OCI-LY7 (cell line): ENCODE data around the gene GIMAP1. TPM values are rescaled to one million over a fixed set of nuclear protein-coding genes. Genes with fewer than 3 reads are reported as not detected.
"Not testable (repeated sequence)": the region's sequence is repeated elsewhere in the genome, so short reads cannot be mapped to it uniquely, and the experiment has no call there.

ENCODE experiments used
- Bru-seq: library from RNA; stranded (reverse); fragments of 400-500 nt; gene quantifications from one replicate; lab custom pipeline; 2021; lab: Mats Ljungman, UMichigan
- BruChase-seq, 2 experiments: library from RNA; stranded (reverse); fragments of 400-500 nt; gene quantifications; one replicate each; lab custom pipeline; 2021; lab: Mats Ljungman, UMichigan
- BruUV-seq: library from RNA; stranded (reverse); fragments of 400-500 nt; replicated peaks from 2 replicates; lab custom pipeline; 2021; lab: Mats Ljungman, UMichigan
- CTCF ChIA-PET: fragments of 300-600 bp; sonication (Branson Sonifier 250); formaldehyde crosslinking; loops from one replicate; lab custom pipeline; 2022; ENCODE audit warnings: antibody characterized with exemption; ENCODE audit not compliant: unreplicated experiment; lab: Charles Lee
- POLR2A ChIA-PET: fragments of 300-600 bp; sonication (Branson Sonifier 250); formaldehyde crosslinking; loops from one replicate; lab custom pipeline; 2022; ENCODE audit warnings: antibody characterized with exemption; lab: Charles Lee
- DNase-seq: peaks from one replicate; pipeline ENCODE4 v3.0.0-alpha.2; 2015; ENCODE audit warnings: low spot score
- H2AFZ ChIP-seq: fragments of 200-600 bp; sonication (generic), shearing (Covaris generic); 2 replicates; pipeline ENCODE4 v1.6.1; 2014; ENCODE audit warnings: mild to moderate bottlenecking, antibody characterized with exemption, low read length, moderate library complexity
- H3K27ac ChIP-seq: fragments of 200-600 bp; sonication (generic); 2 replicates; pipeline ENCODE4 v1.5.1; 2014; ENCODE audit warnings: mixed run types, low read depth, mild to moderate bottlenecking, moderate library complexity, low read length, inconsistent platforms; ENCODE audit not compliant: poor library complexity, severe bottlenecking
- H3K36me3 ChIP-seq: fragments of 200-600 bp; sonication (generic); 2 replicates; pipeline ENCODE4 v1.6.1; 2014; ENCODE audit warnings: mild to moderate bottlenecking, antibody characterized with exemption, low read length, moderate library complexity, mixed read lengths; ENCODE audit not compliant: insufficient read depth
- H3K4me1 ChIP-seq: fragments of 200-600 bp; sonication (generic); 2 replicates; pipeline ENCODE4 v1.5.1; 2014; ENCODE audit warnings: mild to moderate bottlenecking, low read length; ENCODE audit not compliant: insufficient read depth, poor library complexity, severe bottlenecking
- H3K4me2 ChIP-seq: fragments of 200-600 bp; sonication (generic); 2 replicates; pipeline ENCODE4 v1.6.1; 2014; ENCODE audit warnings: mild to moderate bottlenecking, low read length
- H3K4me3 ChIP-seq: fragments of 200-600 bp; sonication (generic); 2 replicates; pipeline ENCODE4 v1.5.1; 2014; ENCODE audit warnings: mild to moderate bottlenecking, low read depth, low read length; ENCODE audit not compliant: poor library complexity, severe bottlenecking
- H3K79me2 ChIP-seq: fragments of 200-600 bp; sonication (generic); 2 replicates; pipeline ENCODE4 v1.6.1; 2016; ENCODE audit warnings: low read depth, mild to moderate bottlenecking, low read length, moderate library complexity, mixed read lengths; ENCODE audit not compliant: insufficient read depth
- H3K9me2 ChIP-seq: fragments of 200-600 bp; sonication (generic); 2 replicates; pipeline ENCODE4 v1.6.1; 2016; ENCODE audit warnings: mild to moderate bottlenecking, low read length, mixed read lengths; ENCODE audit not compliant: insufficient read depth
- H3K9me3 ChIP-seq: fragments of 200-600 bp; sonication (generic); 2 replicates; pipeline ENCODE4 v1.6.1; 2014; ENCODE audit warnings: mild to moderate bottlenecking, mixed run types, low read length, mixed read lengths
- H4K20me1 ChIP-seq: fragments of 200-600 bp; sonication (generic); 2 replicates; pipeline ENCODE4 v1.6.1; 2014; ENCODE audit warnings: mild to moderate bottlenecking, antibody characterized with exemption, low read length, moderate library complexity, mixed read lengths; ENCODE audit not compliant: insufficient read depth
- CTCF ChIP-seq: fragments of 200-600 bp; sonication (generic); conservative IDR thresholded peaks from 2 replicates; pipeline ENCODE4 v1.5.1; 2014; ENCODE audit warnings: mild to moderate bottlenecking, antibody characterized with exemption, low read length, moderate library complexity, mixed read lengths
- EZH2phosphoT487 ChIP-seq: fragments of 200-600 bp; sonication (generic); IDR thresholded peaks from 2 replicates; pipeline ENCODE4 v1.6.1; 2018; ENCODE audit warnings: low read depth, borderline replicate concordance, mild to moderate bottlenecking, mixed run types, antibody characterized with exemption, low read length, moderate library complexity, mixed read lengths
- intact Hi-C: fragments of 100-400 bp; cut with micrococcal nuclease; formaldehyde crosslinking; loops from one replicate; pipeline ENCODE4 v1.10.0; 2022; ENCODE audit not compliant: unreplicated experiment
- long read RNA-seq: library from polyadenylated mRNA; stranded (forward); transcript quantifications from one replicate; pipeline ENCODE4 v2.0.0, GENCODE V29; 2022
- total RNA-seq, 2 experiments: library from RNA; depleted of rRNA in 1 of 2; stranded (reverse); fragments of >200 nt in 1 of 2; shearing (Covaris generic) in 1 of 2; gene quantifications; 2 replicates each; pipeline ENCODE4 v1.2.3, GENCODE V29; 2014 to 2022

The GIMAP1 gene
- not detected in 2 replicates for total RNA-seq (2014; rRNA removed; shearing (Covaris generic))
- not detected in 2 replicates for total RNA-seq (2022)
- Bru-seq, nascent RNA, result not detected
- BruChase-seq, experiment 1, labeled RNA remaining after a 6-hour chase, result not detected
- BruChase-seq, experiment 2, labeled RNA remaining after a 2-hour chase, result not detected
- long read RNA-seq, result 0 reads

- TF ChIP-seq EZH2phosphoT487 (no peak), CTCF (no peak)
- CTCF ChIA-PET, result interaction anchor here (0.6 kb wide), 1 partner anchor 54 kb away, joined by 3 read pairs; no protein-coding TSS in a partner anchor
- no peaks in the 10 kb centered on the region for H3K4me1 ChIP-seq
- H3K9me2 ChIP-seq, result no peaks in the 10 kb centered on the region
- no peak for DNase-seq
- POLR2A ChIA-PET, result interaction anchor here (0.6 to 0.8 kb wide), 3 partner anchors 43 to 1228 kb away, joined by 3 to 4 read pairs (median 3); no protein-coding TSS in a partner anchor
- no peak within 1 kb of the TSS for H3K4me2 ChIP-seq
- H3K9me3 ChIP-seq, result no peaks in the 10 kb centered on the region
- intact Hi-C loops, result no loop called here
- H3K79me2 ChIP-seq, result no peaks in the 10 kb centered on the region
- H2AFZ ChIP-seq, result no peak within 1 kb of the TSS
- no peak within 1 kb of the TSS for H3K27ac ChIP-seq
- no peak within 1 kb of the TSS for H3K4me3 ChIP-seq
- no peaks in the 10 kb centered on the region for H3K36me3 ChIP-seq
- no peaks in the 10 kb centered on the region for H4K20me1 ChIP-seq
- no TSS peak for BruUV-seq
Measured at GRCh38 chr7:150716368-150716767, at the start of gene GIMAP1. TSS of gene GIMAP1 (plus strand) at chr7:150716613. CDS start at chr7:150719048, 2,435 bp downstream.

- ChIA-PET POLR2A (no interaction called here), CTCF (no interaction called here)
- Histone ChIP-seq H3K27ac (no peak overlapping the region), H3K4me2 (no peak overlapping the region), H3K9me3 (no peaks in the 10 kb centered on the region), H4K20me1 (no peaks in the 10 kb centered on the region), H3K4me1 (peaks cover 8% of the 10 kb centered on the region), H3K36me3 (no peaks in the 10 kb centered on the region), H3K9me2 (no peaks in the 10 kb centered on the region), H3K79me2 (no peaks in the 10 kb centered on the region), H2AFZ (no peak overlapping the region), H3K4me3 (no peak overlapping the region)
- DNase-seq, result no peak
- BruUV-seq, result no TSS peak
- TF ChIP-seq EZH2phosphoT487 (no peak), CTCF (no peak)
- intact Hi-C loops, result no loop called here
Measured at GRCh38 chr7:150668472-150668911, 47.9 kb upstream of the GIMAP1 start.

- intact Hi-C loops, result no loop called here
- no peaks in the 10 kb centered on the region for H3K79me2 ChIP-seq
- ChIA-PET POLR2A (no interaction called here), CTCF (no interaction called here)
- H3K4me2 ChIP-seq, result no peak overlapping the region
- TF ChIP-seq EZH2phosphoT487 (no peak), CTCF (no peak)
- peaks cover 3% of the 10 kb centered on the region for H3K4me1 ChIP-seq
- no peaks in the 10 kb centered on the region for H4K20me1 ChIP-seq
- no peaks in the 10 kb centered on the region for H3K36me3 ChIP-seq
- no peaks in the 10 kb centered on the region for H3K9me3 ChIP-seq
- H2AFZ ChIP-seq, result no peak overlapping the region
- no TSS peak for BruUV-seq
- no peak overlapping the region for H3K27ac ChIP-seq
- no peak for DNase-seq
- H3K9me2 ChIP-seq, result no peaks in the 10 kb centered on the region
- no peak overlapping the region for H3K4me3 ChIP-seq
Measured at GRCh38 chr7:150668977-150669376, 47.4 kb upstream of the GIMAP1 start.

GRCh38 chr7:150671798-150672585 lies 44.4 kb upstream of the GIMAP1 start:
- DNase-seq, H3K4me1 ChIP-seq, H4K20me1 ChIP-seq, POLR2A ChIA-PET, H3K36me3 ChIP-seq, H3K4me2 ChIP-seq, H3K27ac ChIP-seq, H3K9me2 ChIP-seq, CTCF ChIA-PET, intact Hi-C loops, BruUV-seq, H3K9me3 ChIP-seq, H3K79me2 ChIP-seq, H2AFZ ChIP-seq, H3K4me3 ChIP-seq: not testable (repeated sequence)
